HepG2 (cell line): ENCODE results near the gene MIEF1. TPM values are rescaled to one million over a fixed set of nuclear protein-coding genes. Genes with fewer than 3 reads are reported as not detected.

ENCODE experiments used
- ATAC-seq: fragments of 200-7000 bp; cut with Tn5 transposase; 3 replicates; pipeline ENCODE4 v1.9.1; 2020; ENCODE audit warnings: mild to moderate bottlenecking, moderate library complexity
- BruUV-seq: library from RNA; stranded (reverse); fragments of 400-500 nt; replicated peaks from 2 replicates; lab custom pipeline; 2021; lab: Mats Ljungman, UMichigan
- CTCF ChIA-PET: fragments of 300-600 bp; formaldehyde crosslinking; extraction: SDS; loops from one replicate; lab custom pipeline; 2021; ENCODE audit warnings: low total read pairs, inconsistent platforms, low intra/inter-chr PET ratio; lab: Yijun Ruan, JAX
- POLR2A ChIA-PET: fragments of 350-600 bp; sonication (Branson Sonifier 250); formaldehyde crosslinking; loops from one replicate; lab custom pipeline; 2020; ENCODE audit warnings: antibody characterized with exemption, inconsistent platforms; lab: Yijun Ruan, JAX
- DNase-seq: peaks from one replicate; pipeline ENCODE4 v3.0.0-alpha.2; 2015; ENCODE audit warnings: low spot score
- FAIRE-seq: peaks from 3 replicates; lab custom pipeline; 2011; peaks lifted over from hg19 to GRCh38; lab: Jason Lieb, UNC
- H2AFZ ChIP-seq: one replicate; pipeline ENCODE4 v1.6.1; 2011; ENCODE audit warnings: low read length, inconsistent platforms
- H3K27ac ChIP-seq: fragments of 300-600 bp; 3 replicates; pipeline ENCODE4 v1.8.0; 2011; ENCODE audit warnings: mixed run types, mild to moderate bottlenecking, mixed read lengths, low read length, inconsistent platforms; ENCODE audit not compliant: insufficient read depth; ENCODE audit errors: extremely low read length
- H3K27me3 ChIP-seq, 2 experiments: fragments of 200-600 bp in 1 of 2; 2 replicates in 1 of 2; 3 replicates in 1 of 2; pipeline versions ENCODE4 v1.6.0 to v1.8.0; 2011; ENCODE audit warnings: low read length in 2 of 2, mild to moderate bottlenecking in 2 of 2, moderate library complexity in 2 of 2, inconsistent platforms in 1 of 2; ENCODE audit not compliant: insufficient read depth in 2 of 2, control insufficient read depth in 1 of 2
- H3K36me3 ChIP-seq, 2 experiments: fragments of 200-600 bp in 1 of 2; replicated peaks in 1 of 2; 2 replicates in 1 of 2; 3 replicates in 1 of 2; pipeline versions ENCODE4 v1.5.1 to v1.8.0; 2011; ENCODE audit warnings: low read length in 2 of 2, inconsistent platforms in 1 of 2; ENCODE audit not compliant: insufficient read depth in 2 of 2, control insufficient read depth in 1 of 2
- H3K4me1 ChIP-seq: 2 replicates; pipeline ENCODE4 v1.5.1; 2012; ENCODE audit warnings: low read length, inconsistent platforms; ENCODE audit not compliant: insufficient read depth
- H3K4me2 ChIP-seq: 2 replicates; pipeline ENCODE4 v1.6.0; 2011; ENCODE audit warnings: low read depth, low read length, inconsistent platforms
- H3K4me3 ChIP-seq, 3 experiments: fragments of 200-600 bp in 1 of 3; sonication (generic), shearing (Covaris generic) in 1 of 3; replicated peaks in 1 of 3; 2 replicates each; pipeline ENCODE4 v1.5.1; 2011 to 2016; ENCODE audit warnings: low read length in 3 of 3, inconsistent platforms in 2 of 3, low read depth in 2 of 3, mild to moderate bottlenecking in 2 of 3, control low read depth in 1 of 3, mixed read lengths in 1 of 3; ENCODE audit not compliant: insufficient read depth in 1 of 3
- H3K79me2 ChIP-seq: one replicate; pipeline ENCODE4 v1.6.1; 2011; ENCODE audit warnings: low read length, inconsistent platforms; ENCODE audit not compliant: insufficient read depth
- H3K9ac ChIP-seq: 2 replicates; pipeline ENCODE4 v1.6.0; 2011; ENCODE audit warnings: mild to moderate bottlenecking, low read depth, low read length, inconsistent platforms; ENCODE audit not compliant: insufficient read depth
- H3K9me3 ChIP-seq: 2 replicates; pipeline ENCODE4 v1.5.1; 2012; ENCODE audit warnings: mild to moderate bottlenecking, low read length
- H4K20me1 ChIP-seq: 2 replicates; pipeline ENCODE4 v1.6.0; 2011; ENCODE audit warnings: inconsistent platforms, mild to moderate bottlenecking, low read length, moderate library complexity; ENCODE audit not compliant: insufficient read depth
- CEBPB ChIP-seq: IDR thresholded peaks from 2 replicates; pipeline ENCODE4 v1.6.1; 2011; ENCODE audit warnings: low read depth, low read length, improper control_type of control experiment, borderline replicate concordance
- CHCHD3 ChIP-seq: sonication (generic); formaldehyde crosslinking; IDR thresholded peaks from 2 replicates; pipeline ENCODE4 v1.8.0; 2022; ENCODE audit warnings: mild to moderate bottlenecking, missing genetic modification reagents, moderate library complexity
- GATAD2A ChIP-seq: IDR thresholded peaks from 2 replicates; pipeline ENCODE4 v1.6.1; 2016
- MIXL1 ChIP-seq: IDR thresholded peaks from 2 replicates; pipeline ENCODE4 v1.6.1; 2016
- MLLT10 ChIP-seq: sonication (generic); formaldehyde crosslinking; IDR thresholded peaks from 2 replicates; pipeline ENCODE4 v1.4.0; 2020; ENCODE audit warnings: missing genetic modification reagents
- REL ChIP-seq: sonication (generic); formaldehyde crosslinking; conservative IDR thresholded peaks from 2 replicates; pipeline ENCODE4 v1.8.0; 2022; ENCODE audit warnings: mild to moderate bottlenecking, missing genetic modification reagents, moderate library complexity
- ZBTB10 ChIP-seq: sonication (generic); formaldehyde crosslinking; IDR thresholded peaks from 2 replicates; pipeline ENCODE4 v1.4.0; 2020; ENCODE audit warnings: missing genetic modification reagents, borderline replicate concordance
- ZNF343 ChIP-seq: sonication (generic); formaldehyde crosslinking; IDR thresholded peaks from 2 replicates; pipeline ENCODE4 v1.4.0; 2020; ENCODE audit warnings: mild to moderate bottlenecking, missing genetic modification reagents
- ZNF556 ChIP-seq: sonication (generic); formaldehyde crosslinking; IDR thresholded peaks from 2 replicates; pipeline ENCODE4 v1.4.0; 2020; ENCODE audit warnings: mild to moderate bottlenecking, missing genetic modification reagents, borderline replicate concordance
- ZNF772 ChIP-seq: sonication (generic); formaldehyde crosslinking; IDR thresholded peaks from 2 replicates; pipeline ENCODE4 v1.5.0; 2020; ENCODE audit warnings: mild to moderate bottlenecking, missing genetic modification reagents
- ZNF83 ChIP-seq: sonication (generic); formaldehyde crosslinking; IDR thresholded peaks from 2 replicates; pipeline ENCODE4 v1.4.0; 2020; ENCODE audit warnings: missing genetic modification reagents, mild to moderate bottlenecking, borderline replicate concordance
- ZSCAN30 ChIP-seq: sonication (generic); formaldehyde crosslinking; IDR thresholded peaks from 2 replicates; pipeline ENCODE4 v1.5.0; 2020; ENCODE audit warnings: mild to moderate bottlenecking, missing genetic modification reagents
- WGBS: methylation state at CpG from one replicate; pipeline ENCODE4 v1.1.6; 2017; ENCODE audit warnings: low lambda C conversion rate; 5-methylcytosine and 5-hydroxymethylcytosine counted together
- in situ Hi-C: cut with HindIII; loops from 2 replicates; pipeline ENCODE4 v1.10.0; 2017; ENCODE audit warnings: low pct_unique_long_range_greater_than_20kb; ENCODE audit not compliant: extremely low pct_ligation_motif_present
- intact Hi-C: fragments of 100-400 bp; cut with micrococcal nuclease; formaldehyde crosslinking; loops from one replicate; pipeline ENCODE4 v1.10.0; 2022; ENCODE audit not compliant: unreplicated experiment
- polyA plus RNA-seq, 8 experiments: library from polyadenylated mRNA; depleted of rRNA in 3 of 8; stranded (reverse) in 7 of 8; unstranded in 1 of 8; fragments of >200 nt; fragmentation: Illumina TruSeq in 4 of 8; extraction: Trizol in 4 of 8; gene quantifications; 2 replicates each; pipeline versions ENCODE4 v1.2.1 to v1.2.3, GENCODE V29; 2011 to 2016; ENCODE audit warnings: low read depth in 4 of 8, missing spikeins in 1 of 8, mixed read lengths in 1 of 8; ENCODE audit not compliant: insufficient read depth in 1 of 8
- total RNA-seq, 5 experiments: library from RNA; depleted of rRNA; stranded (reverse); fragments of >200 nt; fragmentation: Illumina TruSeq; extraction: Trizol; gene quantifications; 2 replicates each; pipeline ENCODE4 v1.2.3, GENCODE V29; 2016; ENCODE audit warnings: low read depth in 1 of 5

Gene MIEF1
- total and polyA plus RNA-seq, 2 of the 13 experiments (the other 11 are each of a cell fraction or from before 2014, with no cell fraction given), result 21.7 to 34.8 TPM

DNA sequence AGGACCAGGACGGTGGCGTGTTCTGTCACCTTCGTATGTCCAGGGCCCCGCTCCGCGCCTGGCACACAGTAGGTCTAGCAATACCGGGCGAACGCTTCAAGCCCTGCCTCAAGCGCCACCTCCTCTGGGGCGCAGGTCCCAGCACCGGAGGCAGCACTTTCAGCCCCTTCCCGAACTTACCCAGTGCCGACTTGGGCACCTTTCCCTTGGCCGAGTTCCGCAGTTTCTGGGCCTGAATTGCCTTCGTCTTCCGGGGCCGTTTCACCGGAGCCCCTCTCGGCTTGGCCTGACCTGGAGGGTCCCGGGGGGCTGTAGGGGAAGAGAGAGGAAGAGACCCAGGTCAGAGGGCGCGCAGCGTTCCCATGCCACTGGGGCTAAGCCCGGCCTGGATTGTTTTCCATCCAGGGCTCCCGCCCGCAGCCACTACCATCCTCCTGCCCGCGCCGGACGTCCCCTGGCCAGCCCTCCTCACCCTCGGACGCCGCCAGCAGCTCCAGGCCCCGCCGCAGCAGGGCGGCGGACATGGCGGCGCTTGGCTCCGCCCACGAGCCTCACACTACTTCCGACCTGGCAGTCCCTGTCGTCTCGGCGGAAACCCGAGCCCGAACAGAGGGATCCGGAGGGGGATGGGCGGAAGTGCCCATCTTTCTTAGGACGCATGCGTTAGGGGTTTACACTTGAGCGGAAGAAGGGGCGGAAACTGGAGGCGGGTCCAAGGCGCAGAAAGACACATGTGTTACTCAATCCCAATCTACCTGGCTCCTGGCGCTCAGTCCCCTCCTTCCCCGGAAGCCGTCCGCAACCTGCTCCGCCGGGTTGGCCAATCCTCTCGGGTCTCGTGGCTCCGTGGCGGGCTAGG is 30.4 kb downstream of the MIEF1 start, which contains the start of gene RPS19BP1 (continued):
- TF ChIP-seq ZNF83 (CRISPR knock-in tag) (no peak), ZBTB10 (no peak), ZNF556 (CRISPR knock-in tag) (no peak), MIXL1 (CRISPR knock-in tag) (no peak), ZNF343 (CRISPR knock-in tag) (no peak), MLLT10 (CRISPR knock-in tag) (no peak)

DNA sequence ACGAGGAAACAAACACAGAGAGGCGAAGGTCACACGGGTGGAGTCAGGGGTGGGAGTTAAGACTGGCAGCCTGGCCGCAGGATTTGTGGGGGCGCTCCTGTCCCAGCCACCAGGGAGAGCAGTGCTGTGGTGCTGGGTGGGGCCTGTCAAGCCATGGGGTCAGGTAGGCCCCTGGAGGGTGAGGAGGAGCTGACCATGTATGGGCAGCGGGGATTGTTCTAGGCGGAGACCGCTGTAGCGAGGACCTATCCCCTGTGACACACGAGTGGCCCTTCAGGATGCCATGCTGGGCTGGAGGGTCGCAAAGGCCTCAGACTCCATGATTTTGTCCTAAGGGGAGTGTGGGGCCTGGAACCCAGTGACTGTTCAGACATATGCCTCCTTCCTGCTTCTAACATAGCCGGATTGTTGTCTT is 32.0 kb downstream of the MIEF1 start:
- no TSS peak for BruUV-seq
- Histone ChIP-seq H3K36me3 (peaks cover 2 to 8% of the 10 kb centered on the region in 2 experiments; a peak in 3 of 5 replicates), H3K4me2 (peak overlapping the region; percentile 95), H3K4me3 (peak overlapping the region; percentile 55 to 77 (median 59)), H4K20me1 (peaks cover 6% of the 10 kb centered on the region), H3K9me3 (no peaks in the 10 kb centered on the region), H3K4me1 (peaks cover 52% of the 10 kb centered on the region), H2AFZ (peak overlapping the region; percentile 92), H3K27ac (peak overlapping the region; percentile 56), H3K79me2 (peaks cover 18% of the 10 kb centered on the region), H3K9ac (peak overlapping the region; percentile 57), H3K27me3 (peaks cover 0 to 14% of the 10 kb centered on the region in 2 experiments; a peak in 3 of 5 replicates)
- in situ Hi-C loops, result no loop called here
- FAIRE-seq (no peak), DNase-seq (peak; percentile 73), ATAC-seq (peak; percentile 62)
- ChIA-PET POLR2A (interaction anchor here (1.0 to 4.1 kb wide), 10 partner anchors 11 to 510 kb away, joined by 3 to 15 read pairs (median 8); partner anchors contain the start of genes ATF4, MIEF1 and RPL3), CTCF (interaction anchor here (0.7 to 4.0 kb wide), 5 partner anchors 38 to 815 kb away, joined by 3 to 21 read pairs (median 8); no protein-coding TSS in a partner anchor)
- intact Hi-C loops, result loop anchor here (2.0 kb wide), 1 partner anchor 503 kb away; no protein-coding TSS in a partner anchor
- WGBS, result 16% methylated on average over 5 of the region's 12 CpGs
- TF ChIP-seq CEBPB (no peak), CHCHD3 (CRISPR knock-in tag) (no peak), ZNF772 (no peak), REL (CRISPR knock-in tag) (no peak), GATAD2A (CRISPR knock-in tag) (peak; percentile 45), ZSCAN30 (CRISPR knock-in tag) (no peak)
